ENCODE data around the gene TRIL. TPM values are rescaled to one million over a fixed set of nuclear protein-coding genes. Genes with fewer than 3 reads are reported as not detected.

TRIL gene
- total RNA-seq, 1 experiment from 2014 or later = 0.45 TPM

DNA sequence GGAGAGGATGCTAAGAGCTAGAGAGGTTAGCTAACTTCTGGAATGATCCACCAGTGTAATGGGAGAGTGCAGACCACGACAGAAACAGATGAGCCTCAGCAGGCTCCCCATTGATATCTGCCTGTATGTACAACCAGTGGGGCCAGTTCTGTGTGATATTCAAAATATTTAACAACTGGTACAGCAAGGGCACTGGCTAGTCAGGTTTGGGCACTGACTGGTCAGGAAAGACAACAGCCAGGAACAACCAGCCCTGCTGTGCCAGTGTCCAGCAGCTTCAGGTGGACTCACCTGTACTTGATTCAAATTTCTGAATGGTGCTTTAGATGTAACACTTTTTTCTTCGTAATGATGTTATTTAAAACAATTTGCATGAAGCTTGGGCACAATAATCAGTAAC is 5.9 kb upstream of the TRIL start:
- Histone ChIP-seq H3K4me1 (0 out of 2 replicates have a peak, but pooled peaks cover 5% of the 10 kb centered on the region), H3K4me3 (ENCODE audit: low read depth, low read length) (no peak overlapping the region), H3K36me3 (ENCODE audit: control insufficient read depth, insufficient read depth, low read length) (no peaks in the 10 kb centered on the region), H3K9me3 (no peaks in the 10 kb centered on the region), H3K27me3 (replicated peaks; ENCODE audit: control insufficient read depth, insufficient read depth, low read length) (no peaks in the 10 kb centered on the region)
- H3K4me3 Mint-ChIP-seq (ENCODE audit: unreplicated experiment) = no peak overlapping the region
- CTCF ChIA-PET = interaction anchor here (1.1 kb wide), 1 partner anchor 226 kb away, joined by 3 read pairs; no protein-coding TSS in a partner anchor
- H3K36me3 Mint-ChIP-seq (ENCODE audit: insufficient read depth, unreplicated experiment) = no peaks in the 10 kb centered on the region
- H3K9me3 Mint-ChIP-seq (ENCODE audit: unreplicated experiment) = no peaks in the 10 kb centered on the region
- no peak overlapping the region for H3K27ac Mint-ChIP-seq (ENCODE audit: unreplicated experiment)
- POLR2A ChIA-PET = no interaction called here
- no peaks in the 10 kb centered on the region for H3K27me3 Mint-ChIP-seq (ENCODE audit: insufficient read depth, unreplicated experiment)
- DNase-seq = no peak
- no TSS peak for BruUV-seq (replicated peaks)
- intact Hi-C loops (cut with micrococcal nuclease; ENCODE audit: unreplicated experiment) = no loop called here
- H3K4me1 Mint-ChIP-seq (ENCODE audit: low read depth, unreplicated experiment) = peaks cover 11% of the 10 kb centered on the region
- TF ChIP-seq, protein P1, sequence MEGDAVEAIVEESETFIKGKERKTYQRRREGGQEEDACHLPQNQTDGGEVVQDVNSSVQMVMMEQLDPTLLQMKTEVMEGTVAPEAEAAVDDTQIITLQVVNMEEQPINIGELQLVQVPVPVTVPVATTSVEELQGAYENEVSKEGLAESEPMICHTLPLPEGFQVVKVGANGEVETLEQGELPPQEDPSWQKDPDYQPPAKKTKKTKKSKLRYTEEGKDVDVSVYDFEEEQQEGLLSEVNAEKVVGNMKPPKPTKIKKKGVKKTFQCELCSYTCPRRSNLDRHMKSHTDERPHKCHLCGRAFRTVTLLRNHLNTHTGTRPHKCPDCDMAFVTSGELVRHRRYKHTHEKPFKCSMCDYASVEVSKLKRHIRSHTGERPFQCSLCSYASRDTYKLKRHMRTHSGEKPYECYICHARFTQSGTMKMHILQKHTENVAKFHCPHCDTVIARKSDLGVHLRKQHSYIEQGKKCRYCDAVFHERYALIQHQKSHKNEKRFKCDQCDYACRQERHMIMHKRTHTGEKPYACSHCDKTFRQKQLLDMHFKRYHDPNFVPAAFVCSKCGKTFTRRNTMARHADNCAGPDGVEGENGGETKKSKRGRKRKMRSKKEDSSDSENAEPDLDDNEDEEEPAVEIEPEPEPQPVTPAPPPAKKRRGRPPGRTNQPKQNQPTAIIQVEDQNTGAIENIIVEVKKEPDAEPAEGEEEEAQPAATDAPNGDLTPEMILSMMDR (IDR thresholded peaks at IDR 0.05; ENCODE audit: insufficient read depth in 1 of 2, low read depth in 1 of 2, low read length in 1 of 2, severe bottlenecking in 1 of 2, unreplicated experiment in 1 of 2) = no peak

DNA sequence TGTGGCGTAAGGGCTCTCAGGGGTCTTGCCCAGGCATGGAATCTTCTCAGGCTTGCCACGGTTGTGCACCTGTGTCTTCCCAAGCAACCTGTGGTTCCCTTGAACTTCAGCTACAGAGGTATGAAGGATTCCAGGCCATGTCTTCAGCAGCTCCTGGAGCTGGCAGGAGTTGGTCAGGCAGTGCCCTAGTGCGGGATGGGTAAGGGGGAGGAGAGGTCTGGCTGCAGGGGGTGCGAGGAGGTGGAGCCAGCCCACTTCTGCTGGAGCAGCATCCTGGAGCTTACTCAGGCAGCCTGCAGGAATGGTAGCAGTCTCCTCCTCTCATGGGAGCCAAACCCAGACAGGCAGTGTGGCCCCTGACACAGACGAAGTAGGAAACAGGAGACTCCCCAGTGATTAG is 3.8 kb upstream of the TRIL start:
- no peaks in the 10 kb centered on the region for H3K9me3 ChIP-seq
- TF ChIP-seq, protein P1 (IDR thresholded peaks at IDR 0.05; ENCODE audit: insufficient read depth in 1 of 2, low read depth in 1 of 2, low read length in 1 of 2, severe bottlenecking in 1 of 2, unreplicated experiment in 1 of 2) = no peak
- no peaks in the 10 kb centered on the region for H3K27me3 ChIP-seq (replicated peaks; ENCODE audit: control insufficient read depth, insufficient read depth, low read length)
- ChIA-PET POLR2A (interaction anchor here (0.6 kb wide), 1 partner anchor 19 kb away, joined by 4 read pairs; no protein-coding TSS in a partner anchor), CTCF (no interaction called here)
- no peaks in the 10 kb centered on the region for H3K27me3 Mint-ChIP-seq (ENCODE audit: insufficient read depth, unreplicated experiment)
- peaks cover 17% of the 10 kb centered on the region for H3K4me1 Mint-ChIP-seq (ENCODE audit: low read depth, unreplicated experiment)
- no peak for DNase-seq
- H3K27ac Mint-ChIP-seq (ENCODE audit: unreplicated experiment) = no peak overlapping the region
- no TSS peak for BruUV-seq (replicated peaks)
- H3K36me3 ChIP-seq (ENCODE audit: control insufficient read depth, insufficient read depth, low read length) = no peaks in the 10 kb centered on the region
- H3K4me3 Mint-ChIP-seq (ENCODE audit: unreplicated experiment) = no peak overlapping the region
- H3K9me3 Mint-ChIP-seq (ENCODE audit: unreplicated experiment) = no peaks in the 10 kb centered on the region
- H3K4me1 ChIP-seq = 0 out of 2 replicates have a peak, but pooled peaks cover 5% of the 10 kb centered on the region
- intact Hi-C loops (cut with micrococcal nuclease; ENCODE audit: unreplicated experiment) = no loop called here
- H3K36me3 Mint-ChIP-seq (ENCODE audit: insufficient read depth, unreplicated experiment) = no peaks in the 10 kb centered on the region
- no peak overlapping the region for H3K4me3 ChIP-seq (ENCODE audit: low read depth, low read length)

DNA sequence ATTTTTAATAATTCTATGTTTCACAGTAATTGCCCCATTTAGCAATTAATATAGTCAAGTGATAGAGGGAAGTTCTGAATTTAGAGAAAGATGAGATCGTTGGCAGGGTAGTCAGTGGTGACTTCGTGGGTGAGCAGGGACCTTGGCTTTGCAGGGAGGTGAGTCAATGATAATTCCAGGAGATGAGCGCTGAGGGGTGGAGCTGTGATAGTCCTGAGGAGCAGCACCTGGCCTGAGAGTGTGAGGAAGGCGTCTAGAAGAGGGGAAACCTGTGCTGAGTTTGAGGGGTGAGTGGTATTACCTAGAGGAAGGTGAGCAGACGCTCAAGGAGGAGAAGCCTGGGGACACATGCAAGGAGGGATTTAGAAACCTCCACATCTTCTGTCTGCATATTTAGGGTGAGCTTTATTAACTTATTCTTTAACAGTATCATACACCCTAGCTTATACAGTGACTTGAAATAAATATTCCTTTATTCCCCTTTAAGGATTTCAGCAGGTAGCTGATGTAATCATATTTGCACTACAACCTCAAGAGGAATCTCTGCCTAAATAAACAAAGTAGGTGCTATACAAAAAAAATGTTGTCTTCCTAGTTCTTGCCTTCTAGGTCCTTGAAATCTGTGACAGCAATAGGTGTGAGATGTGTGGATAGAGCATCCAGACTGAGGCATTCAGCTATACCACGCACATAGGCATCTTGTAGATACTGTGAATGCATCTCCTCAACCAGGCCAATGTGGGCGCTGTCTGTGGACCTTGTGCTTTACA is 2.1 kb upstream of the TRIL start:
- no peaks in the 10 kb centered on the region for H3K9me3 ChIP-seq
- TF ChIP-seq, protein P1 (IDR thresholded peaks at IDR 0.05; ENCODE audit: insufficient read depth in 1 of 2, low read depth in 1 of 2, low read length in 1 of 2, severe bottlenecking in 1 of 2, unreplicated experiment in 1 of 2) = no peak
- POLR2A ChIA-PET = no interaction called here
- Mint-ChIP-seq H3K27me3 (ENCODE audit: insufficient read depth, unreplicated experiment) (no peaks in the 10 kb centered on the region), H3K4me3 (ENCODE audit: unreplicated experiment) (no peak overlapping the region), H3K27ac (ENCODE audit: unreplicated experiment) (peak overlapping the region; percentile 6), H3K9me3 (ENCODE audit: unreplicated experiment) (no peaks in the 10 kb centered on the region), H3K4me1 (ENCODE audit: low read depth, unreplicated experiment) (peaks cover 17% of the 10 kb centered on the region), H3K36me3 (ENCODE audit: insufficient read depth, unreplicated experiment) (no peaks in the 10 kb centered on the region)
- H3K27me3 ChIP-seq (replicated peaks; ENCODE audit: control insufficient read depth, insufficient read depth, low read length) = no peaks in the 10 kb centered on the region
- H3K4me1 ChIP-seq = peaks cover 16% of the 10 kb centered on the region; the same call in 1 of the 2 replicates
- no peak overlapping the region for H3K4me3 ChIP-seq (ENCODE audit: low read depth, low read length)
- DNase-seq = no peak
- H3K36me3 ChIP-seq (ENCODE audit: control insufficient read depth, insufficient read depth, low read length) = no peaks in the 10 kb centered on the region
- CTCF ChIA-PET = no interaction called here
- intact Hi-C loops (cut with micrococcal nuclease; ENCODE audit: unreplicated experiment) = no loop called here
- no TSS peak for BruUV-seq (replicated peaks)
